Motor neuron (in vitro differentiated cells): ENCODE results near the gene ARID3A. TPM values are rescaled to one million over a fixed set of nuclear protein-coding genes. Genes with fewer than 3 reads are reported as not detected.

Experiments
- ATAC-seq, 8 experiments: fragments of 200-7000 bp; cut with Tn5 transposase; replicated peaks in 6 of 8; 2 replicates each; pipeline ENCODE4 v1.8.0; 2021; ENCODE audit warnings: mild to moderate bottlenecking in 8 of 8, moderate library complexity in 8 of 8
- H3K27ac ChIP-seq, 2 donors: fragments of 250-450 bp; sonication (Bioruptor Pico); 2 replicates each; pipeline ENCODE4 v1.9.0; 2021; ENCODE audit warnings: antibody characterized with exemption in 2 of 2, mild to moderate bottlenecking in 2 of 2, moderate library complexity in 1 of 2
- H3K4me1 ChIP-seq, 2 donors: fragments of 250-450 bp; sonication (Bioruptor Pico); replicated peaks in 1 of 2; 2 replicates each; pipeline ENCODE4 v1.6.1; 2021; ENCODE audit warnings: antibody characterized with exemption in 2 of 2, mild to moderate bottlenecking in 2 of 2, moderate library complexity in 1 of 2
- H3K4me3 ChIP-seq, 5 donors: fragments of 250-450 bp; sonication (Bioruptor Pico); 2 replicates each; pipeline ENCODE4 v1.9.0; 2021; ENCODE audit warnings: antibody characterized with exemption in 5 of 5, mild to moderate bottlenecking in 5 of 5, moderate library complexity in 4 of 5
- WGBS, 10 experiments: fragments of 450-650 bp; shearing (Covaris generic); methylation state at CpG; one replicate each; pipeline ENCODE4 v1.0.0; 2022; 5-methylcytosine and 5-hydroxymethylcytosine counted together
- in situ Hi-C, 9 experiments: fragments of 400-800 bp; cut with MboI; loops; one replicate each; pipeline ENCODE4 v1.15.0; 2021; ENCODE audit warnings: low sequenced_read_pairs in 9 of 9, low pct_unique_long_range_greater_than_20kb in 2 of 9; ENCODE audit not compliant: unreplicated experiment in 9 of 9
- total RNA-seq, 8 experiments: library from RNA; unstranded; fragments of 300-600 nt; gene quantifications; 2 replicates each; pipeline versions ENCODE4 v1.2.3 to v1.2.4, GENCODE V29; 2022

Gene ARID3A
- total RNA-seq, 8 experiments from 2014 or later, result 5.8 to 22.6 (median 10.3) TPM

DNA sequence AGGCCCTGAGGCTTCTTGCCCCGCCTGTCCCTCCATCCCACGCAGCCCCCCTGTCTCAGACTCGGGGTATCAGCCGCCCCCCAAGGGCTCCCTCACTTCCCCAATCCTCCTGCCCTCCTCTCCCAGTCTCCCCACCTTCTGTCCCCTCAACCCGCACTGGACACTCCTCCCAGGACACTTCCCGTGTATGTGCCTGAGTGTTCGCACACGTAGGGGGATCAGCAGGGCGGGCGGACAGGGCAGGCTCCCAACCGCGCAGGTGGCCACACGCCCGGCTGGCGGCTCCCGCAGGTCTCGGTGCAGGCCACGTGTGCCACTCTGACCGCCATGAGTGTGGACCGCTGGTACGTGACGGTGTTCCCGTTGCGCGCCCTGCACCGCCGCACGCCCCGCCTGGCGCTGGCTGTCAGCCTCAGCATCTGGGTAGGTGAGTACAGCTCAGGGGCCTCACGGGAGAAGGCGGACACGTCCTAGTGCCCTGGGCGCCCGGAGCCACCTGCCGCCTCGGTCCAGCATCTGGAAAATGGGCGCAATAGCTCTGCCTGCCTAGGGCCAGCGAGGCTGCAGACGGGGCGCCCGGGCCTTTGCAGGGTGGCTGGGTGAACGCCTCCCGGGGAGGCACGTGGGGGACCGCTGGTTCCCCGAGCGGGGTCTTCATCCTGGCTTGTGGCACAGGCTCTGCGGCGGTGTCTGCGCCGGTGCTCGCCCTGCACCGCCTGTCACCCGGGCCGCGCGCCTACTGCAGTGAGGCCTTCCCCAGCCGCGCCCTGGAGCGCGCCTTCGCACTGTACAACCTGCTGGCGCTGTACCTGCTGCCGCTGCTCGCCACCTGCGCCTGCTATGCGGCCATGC is 6.4 kb upstream of the ARID3A start:
- Histone ChIP-seq H3K27ac (peak overlapping the region in 1 of 2 donors; percentile 49), H3K4me1 (peaks cover 6 to 26% of the 10 kb centered on the region in 2 donors), H3K4me3 (peak overlapping the region in 4 of 5 donors; percentile 17 to 37 (median 24))
- ATAC-seq, result peak in 6 of 8 experiments; percentile 4 to 30 (median 20)
- WGBS, 10 experiments, result 4% methylated on average over 14 of the region's 68 CpGs; no CpG with 5 or more reads in 9 of the 10 experiments
- in situ Hi-C loops, result loop anchor here in 7 of 9 experiments (5.0 to 25.0 kb wide), 5 partner anchors 63 to 257 kb away; partner anchors contain the start of genes WDR18 (in 6 of the 7), MISP (in 1 of the 7) and RNF126 (in 1 of the 7)

DNA sequence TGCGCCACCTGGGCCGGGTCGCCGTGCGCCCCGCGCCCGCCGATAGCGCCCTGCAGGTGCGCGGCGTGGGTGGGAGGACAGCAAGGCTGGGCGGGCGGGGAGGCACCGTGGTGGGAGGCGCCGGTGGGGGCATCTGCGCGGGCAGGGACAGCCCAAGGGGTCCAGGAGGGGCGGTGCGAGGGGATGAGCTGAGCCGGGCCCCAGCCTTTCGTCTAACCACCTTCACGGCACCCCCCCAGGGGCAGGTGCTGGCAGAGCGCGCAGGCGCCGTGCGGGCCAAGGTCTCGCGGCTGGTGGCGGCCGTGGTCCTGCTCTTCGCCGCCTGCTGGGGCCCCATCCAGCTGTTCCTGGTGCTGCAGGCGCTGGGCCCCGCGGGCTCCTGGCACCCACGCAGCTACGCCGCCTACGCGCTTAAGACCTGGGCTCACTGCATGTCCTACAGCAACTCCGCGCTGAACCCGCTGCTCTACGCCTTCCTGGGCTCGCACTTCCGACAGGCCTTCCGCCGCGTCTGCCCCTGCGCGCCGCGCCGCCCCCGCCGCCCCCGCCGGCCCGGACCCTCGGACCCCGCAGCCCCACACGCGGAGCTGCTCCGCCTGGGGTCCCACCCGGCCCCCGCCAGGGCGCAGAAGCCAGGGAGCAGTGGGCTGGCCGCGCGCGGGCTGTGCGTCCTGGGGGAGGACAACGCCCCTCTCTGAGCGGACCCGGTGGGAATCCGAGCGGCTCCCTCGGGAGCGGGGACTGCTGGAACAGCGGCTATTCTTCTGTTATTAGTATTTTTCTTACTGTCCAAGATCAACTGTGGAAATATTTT is 5.6 kb upstream of the ARID3A start:
- peak in 3 of 8 experiments; percentile 2 to 12 (median 3) for ATAC-seq

GRCh38 chr19:924553-925086 is 1.2 kb upstream of the ARID3A start:
- H3K27ac ChIP-seq, result no peak overlapping the region
- ATAC-seq, result no peak
- 10 to 63% (median 34%) methylated on average over 2 to 5 of the region's 31 CpGs; no CpG with 5 or more reads in 6 of the 10 experiments for WGBS, 10 experiments
- H3K4me1 ChIP-seq, result peaks cover 9 to 14% of the 10 kb centered on the region in 2 donors
- H3K4me3 ChIP-seq, result peak overlapping the region; percentile 89 to 98 (median 91)
- in situ Hi-C loops, result loop anchor here in 6 of 9 experiments (5.0 to 25.0 kb wide), 4 partner anchors 58 to 262 kb away; partner anchors contain the start of genes WDR18 (in 6 of the 6), MISP (in 1 of the 6) and RNF126 (in 1 of the 6)

More for the DNA sequence above, 5.6 kb upstream of the ARID3A start:
- in situ Hi-C loops, result loop anchor here in 6 of 9 experiments (5.0 to 25.0 kb wide), 4 partner anchors 62 to 258 kb away; partner anchors contain the start of genes WDR18 (in 6 of the 6), MISP (in 1 of the 6) and RNF126 (in 1 of the 6)
- Histone ChIP-seq H3K4me3 (peak overlapping the region in 4 of 5 donors; percentile 0 to 37 (median 22)), H3K27ac (no peak overlapping the region), H3K4me1 (peaks cover 6 to 26% of the 10 kb centered on the region in 2 donors)
- 17 to 40% (median 24%) methylated on average over 1 to 15 of the region's 84 CpGs; no CpG with 5 or more reads in 7 of the 10 experiments for WGBS, 10 experiments

GRCh38 chr19:925087-925525 is 729 bp upstream of the ARID3A start:
- in situ Hi-C loops, result loop anchor here in 5 of 9 experiments (10.0 kb wide), 1 partner anchor 60 kb away; the partner anchor contains the start of gene WDR18 (in 5 of the 5)
- H3K4me1 ChIP-seq, result peaks cover 9 to 11% of the 10 kb centered on the region in 2 donors
- peak overlapping the region; percentile 90 to 97 for H3K27ac ChIP-seq
- peak overlapping the region; percentile 89 to 98 (median 91) for H3K4me3 ChIP-seq
- WGBS, 10 experiments, result no CpG with 5 or more reads among the region's 39 CpGs
- peak; percentile 2 to 64 (median 50) for ATAC-seq

DNA sequence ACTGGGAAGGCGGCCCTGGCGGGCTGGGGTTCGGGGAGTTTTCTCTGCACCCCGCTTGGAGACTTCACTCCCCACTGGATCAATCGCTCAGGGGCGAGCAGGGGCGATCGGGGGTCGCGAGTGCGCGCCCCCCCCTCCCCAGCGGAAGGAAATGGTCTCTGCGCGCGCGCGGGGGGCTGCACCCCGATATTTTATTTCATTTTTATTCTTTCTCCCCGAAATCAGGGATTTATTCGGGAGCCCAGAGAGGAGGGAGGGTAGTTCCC is 421 bp downstream of the ARID3A start:
- Histone ChIP-seq H3K27ac (peak overlapping the region; percentile 90 to 97), H3K4me1 (peaks cover 5 to 6% of the 10 kb centered on the region in 2 donors), H3K4me3 (peak overlapping the region; percentile 89 to 98 (median 91))
- ATAC-seq, result no peak
- in situ Hi-C loops, result loop anchor here in 5 of 9 experiments (10.0 kb wide), 1 partner anchor 59 kb away; the partner anchor contains the start of gene WDR18 (in 5 of the 5)
- WGBS, 10 experiments, result 0% methylated on average over 4 of the region's 21 CpGs; no CpG with 5 or more reads in 9 of the 10 experiments

DNA sequence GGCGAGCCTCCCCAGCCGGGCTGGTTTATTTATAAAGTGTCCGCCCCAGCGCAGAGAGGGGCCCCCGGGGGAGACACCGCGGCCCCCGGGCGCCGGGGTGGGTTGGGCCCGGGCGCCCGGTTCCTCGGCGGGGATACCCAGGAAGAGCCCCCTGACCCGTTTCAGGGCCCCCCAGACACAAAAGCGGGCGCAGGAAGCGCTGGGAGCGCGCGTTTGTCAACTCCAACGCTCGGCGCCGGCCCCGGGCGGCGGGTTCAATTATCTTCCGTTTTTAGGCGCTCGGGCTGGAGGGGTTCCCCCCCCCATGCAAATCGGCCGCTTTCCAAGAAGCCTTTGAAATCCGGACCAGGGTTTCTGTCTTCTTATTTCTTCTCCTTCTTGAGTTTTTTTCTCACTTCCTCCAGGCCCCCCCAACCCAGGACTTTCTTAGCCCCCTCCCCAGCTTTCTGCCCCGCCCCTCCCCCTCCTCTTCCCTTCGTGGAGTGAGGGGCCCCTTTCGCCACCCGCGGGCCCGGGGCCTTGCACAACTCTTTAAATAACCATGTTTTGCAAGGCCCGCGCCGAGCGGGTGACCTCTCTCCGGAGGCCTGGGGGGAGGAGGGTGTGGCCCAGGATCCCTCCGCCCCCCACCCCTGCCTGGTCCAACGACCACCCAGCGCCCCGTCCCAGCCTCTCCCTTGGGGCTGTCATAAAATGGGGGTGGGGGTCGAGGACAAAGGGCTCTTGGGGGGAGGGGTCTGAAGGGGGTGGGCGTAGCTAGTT is 935 bp downstream of the ARID3A start:
- 0% methylated on average over 2 to 13 of the region's 52 CpGs; no CpG with 5 or more reads in 7 of the 10 experiments for WGBS, 10 experiments
- in situ Hi-C loops, result loop anchor here in 5 of 9 experiments (10.0 kb wide), 1 partner anchor 58 kb away; the partner anchor contains the start of gene WDR18 (in 5 of the 5)
- peak in 2 of 8 experiments; percentile 3 to 5 for ATAC-seq
- Histone ChIP-seq H3K4me1 (peaks cover 5 to 6% of the 10 kb centered on the region in 2 donors), H3K27ac (peak overlapping the region; percentile 90 to 97), H3K4me3 (peak overlapping the region; percentile 89 to 98 (median 91))

GRCh38 chr19:927351-927779 is 1.5 kb downstream of the ARID3A start:
- in situ Hi-C loops, result loop anchor here in 5 of 9 experiments (10.0 kb wide), 1 partner anchor 57 kb away; the partner anchor contains the start of gene WDR18 (in 5 of the 5)
- peak overlapping the region; percentile 90 to 97 for H3K27ac ChIP-seq
- peak overlapping the region; percentile 89 to 98 (median 91) for H3K4me3 ChIP-seq
- ATAC-seq, result no peak
- WGBS, 10 experiments, result no CpG with 5 or more reads among the region's 15 CpGs
- H3K4me1 ChIP-seq, result peaks cover 5 to 6% of the 10 kb centered on the region in 2 donors

DNA sequence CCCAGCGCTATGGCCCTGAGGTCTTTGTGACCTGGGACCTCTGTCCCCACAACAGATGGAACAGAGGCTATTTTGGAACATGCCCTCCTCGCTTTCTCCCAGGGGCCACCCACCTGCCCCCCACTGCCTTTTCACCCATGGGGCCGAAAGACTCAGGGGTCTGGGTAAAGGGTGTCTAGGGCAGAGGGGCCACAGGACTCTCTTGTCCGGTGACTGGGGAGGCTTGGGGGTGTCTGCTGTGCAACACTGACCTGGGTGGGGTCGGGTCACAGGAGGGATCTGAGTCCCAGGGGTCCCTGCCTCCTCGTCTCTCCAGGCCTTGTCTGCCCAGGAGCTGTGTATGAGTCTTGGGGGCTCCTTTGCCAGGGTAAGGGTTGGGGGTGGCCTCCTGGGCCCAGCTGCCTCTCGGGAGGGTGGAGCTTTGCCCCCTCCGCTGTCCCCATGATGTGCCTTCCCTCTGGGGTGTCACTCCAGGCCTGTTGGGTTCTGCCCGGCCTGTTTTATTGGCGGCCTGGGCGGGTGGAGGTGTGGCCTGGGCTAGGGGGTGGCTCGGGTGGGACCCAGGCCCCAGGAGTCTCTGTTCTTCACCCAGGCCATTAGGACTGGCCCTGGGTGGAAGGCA is 2.1 kb downstream of the ARID3A start:
- peaks cover 6 to 7% of the 10 kb centered on the region in 2 donors for H3K4me1 ChIP-seq
- in situ Hi-C loops, result loop anchor here in 5 of 9 experiments (10.0 kb wide), 1 partner anchor 57 kb away; the partner anchor contains the start of gene WDR18 (in 5 of the 5)
- H3K4me3 ChIP-seq, result peak overlapping the region; percentile 89 to 98 (median 91)
- ATAC-seq, result no peak
- H3K27ac ChIP-seq, result peak overlapping the region; percentile 90 to 97
- WGBS, 10 experiments, result 40% methylated on average over 1 of the region's 12 CpGs; no CpG with 5 or more reads in 9 of the 10 experiments

DNA sequence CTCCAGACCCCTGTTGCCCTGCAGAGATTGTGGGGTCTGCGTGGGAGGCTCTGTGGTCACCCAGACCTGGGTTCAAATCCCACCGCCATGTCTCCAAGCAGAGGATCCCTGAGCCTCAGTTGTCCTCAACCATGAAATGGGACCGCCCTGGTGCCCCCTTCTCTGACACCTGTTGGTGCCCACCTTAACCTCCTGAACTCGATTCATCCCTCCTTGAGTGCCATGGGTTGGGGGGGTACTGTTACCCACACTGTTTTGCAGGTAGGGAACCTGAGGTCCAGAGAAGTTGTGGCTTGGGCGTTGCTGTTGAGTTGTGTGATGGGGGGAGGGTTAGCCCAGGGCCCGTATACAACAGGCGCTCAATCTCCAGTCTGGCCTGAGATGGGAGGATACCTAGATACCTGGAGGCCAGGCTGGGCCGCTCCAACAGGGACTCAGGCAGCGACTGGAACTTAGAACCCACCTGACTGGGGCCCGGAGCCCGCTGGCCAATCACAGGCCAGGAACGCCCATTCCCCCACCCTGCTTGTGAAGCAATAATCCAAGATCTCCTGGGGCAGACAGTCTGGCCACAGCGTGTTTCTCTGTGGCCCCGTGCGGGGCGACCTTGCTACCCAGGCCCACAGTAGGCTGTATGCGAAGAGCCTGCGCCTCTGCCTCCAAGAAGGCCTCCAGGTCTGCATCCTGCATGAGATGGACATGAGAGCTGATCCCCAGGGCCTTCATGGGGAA is 2.8 kb downstream of the ARID3A start:
- no peak for ATAC-seq
- no peak overlapping the region for H3K4me3 ChIP-seq
- peaks cover 6 to 7% of the 10 kb centered on the region in 2 donors for H3K4me1 ChIP-seq
- no peak overlapping the region for H3K27ac ChIP-seq
- in situ Hi-C loops, result loop anchor here in 5 of 9 experiments (10.0 kb wide), 1 partner anchor 56 kb away; the partner anchor contains the start of gene WDR18 (in 5 of the 5)
- 90 to 100% (median 93%) methylated on average over 2 to 6 of the region's 18 CpGs; no CpG with 5 or more reads in 4 of the 10 experiments for WGBS, 10 experiments

GRCh38 chr19:929203-929890 is 3.5 kb downstream of the ARID3A start:
- in situ Hi-C loops, result loop anchor here in 5 of 9 experiments (10.0 kb wide), 1 partner anchor 55 kb away; the partner anchor contains the start of gene WDR18 (in 5 of the 5)
- ATAC-seq, result no peak
- no peak overlapping the region for H3K27ac ChIP-seq
- peaks cover 6 to 7% of the 10 kb centered on the region in 2 donors for H3K4me1 ChIP-seq
- 93% methylated on average over 3 of the region's 51 CpGs; no CpG with 5 or more reads in 9 of the 10 experiments for WGBS, 10 experiments
- H3K4me3 ChIP-seq, result no peak overlapping the region
